Left ventricle myocardium inferior (tissue), 1 donor: ENCODE data around the gene CS. TPM values are rescaled to one million over a fixed set of nuclear protein-coding genes. Genes with fewer than 3 reads are reported as not detected.
"Not testable (repeated sequence)": the region's sequence is repeated elsewhere in the genome, so short reads cannot be mapped to it uniquely, and the experiment has no call there.

ENCODE experiments used
- DNase-seq: peaks from one replicate; pipeline ENCODE4 v3.0.0-alpha.2; 2020
- H3K27ac ChIP-seq: fragments of 200-600 bp; replicated peaks from 2 replicates; pipeline ENCODE4 v1.8.0; 2021
- H3K27me3 ChIP-seq: fragments of 200-600 bp; 2 replicates; pipeline ENCODE4 v1.8.0; 2021; ENCODE audit warnings: low read depth
- H3K36me3 ChIP-seq: fragments of 200-600 bp; 2 replicates; pipeline ENCODE4 v1.8.0; 2021
- H3K4me1 ChIP-seq: fragments of 200-600 bp; 2 replicates; pipeline ENCODE4 v1.8.0; 2021
- H3K4me3 ChIP-seq: fragments of 200-600 bp; 2 replicates; pipeline ENCODE4 v1.8.0; 2021; ENCODE audit warnings: mild to moderate bottlenecking, moderate library complexity
- H3K9me3 ChIP-seq: fragments of 200-600 bp; replicated peaks from 2 replicates; pipeline ENCODE4 v1.8.0; 2021
- intact Hi-C: fragments of 100-400 bp; cut with micrococcal nuclease; formaldehyde crosslinking; loops from one replicate; pipeline ENCODE4 v1.11.0; 2022
- total RNA-seq: library from RNA; stranded (reverse); fragmentation: NEBNext Ultra II Directional; extraction: Animal tissue kit (Norgen Biotek cat#: 25700); gene quantifications from one replicate; pipeline ENCODE4 v1.2.1, GENCODE V29; 2021
- TF ChIP-seq, protein P1 (sequence below): fragments of 200-600 bp; IDR thresholded peaks from 2 replicates; pipeline ENCODE4 v1.8.0; 2021; ENCODE audit warnings: antibody characterized with exemption, mild to moderate bottlenecking, borderline replicate concordance
- donor health status: DM: no; HTN: yes; CAD: no; lungs with severe emphysema.

Gene CS
- total RNA-seq, 1 donor from 2014 or later: 780 TPM

DNA sequence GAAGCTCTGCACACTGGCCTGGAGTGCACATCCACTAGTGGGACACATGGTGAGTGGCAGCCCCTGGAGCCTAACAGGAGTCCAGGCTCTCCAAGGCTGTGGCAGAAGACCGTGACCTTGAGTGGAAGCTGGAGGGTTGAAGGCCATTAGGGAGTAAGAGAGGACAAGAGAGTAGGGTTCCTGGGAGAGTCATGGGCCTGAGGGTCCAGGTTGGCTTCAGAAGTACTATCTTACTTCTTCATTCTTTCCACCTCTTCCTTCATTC lies 39.0 kb upstream of the CS start:
- no peak overlapping the region for H3K27ac ChIP-seq

DNA sequence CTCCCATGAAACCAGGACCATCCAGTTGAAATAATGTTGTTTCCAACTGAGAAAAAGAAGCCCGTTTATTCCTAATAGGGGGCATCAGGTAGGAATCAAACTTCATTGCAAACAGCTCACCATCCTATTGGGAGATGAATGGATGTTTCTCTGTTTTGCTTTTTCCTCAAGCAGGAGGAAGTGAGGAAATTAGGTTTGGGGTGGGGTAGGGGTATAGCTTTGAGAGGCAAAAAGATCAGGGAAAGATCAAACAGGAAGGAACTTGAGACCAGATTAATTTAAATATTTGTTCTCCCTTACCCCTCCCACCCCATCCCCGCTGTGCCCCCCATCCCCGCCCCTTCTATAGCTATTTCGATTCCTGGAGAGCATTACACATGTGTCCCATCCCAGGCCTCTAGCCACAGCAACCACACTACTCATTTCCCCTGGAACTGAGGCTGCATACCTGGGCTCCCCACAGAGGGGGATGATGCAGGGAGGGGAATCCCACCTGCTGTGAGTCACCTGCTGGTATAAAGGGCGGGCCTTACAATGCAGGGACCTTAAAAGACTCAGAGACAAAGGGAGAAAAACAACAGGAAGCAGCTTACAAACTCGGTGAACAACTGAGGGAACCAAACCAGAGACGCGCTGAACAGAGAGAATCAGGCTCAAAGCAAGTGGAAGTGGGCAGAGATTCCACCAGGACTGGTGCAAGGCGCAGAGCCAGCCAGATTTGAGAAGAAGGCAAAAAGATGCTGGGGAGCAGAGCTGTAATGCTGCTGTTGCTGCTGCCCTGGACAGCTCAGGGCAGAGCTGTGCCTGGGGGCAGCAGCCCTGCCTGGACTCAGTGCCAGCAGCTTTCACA lies 38.4 kb upstream of the CS start, which contains the start of gene IL23A:
Gene IL23A, plus strand, starts transcription at position 577 of the 850 bp plus-strand sequence. Its CDS starts 161 bp downstream, at position 738.
- Histone ChIP-seq H3K27ac (no peak within 1 kb of the TSS), H3K9me3 (no peaks in the 10 kb centered on the region), H3K4me3 (no peak within 1 kb of the TSS), H3K36me3 (peaks cover 16% of the 10 kb centered on the region), H3K4me1 (peaks cover 10% of the 10 kb centered on the region), H3K27me3 (no peaks in the 10 kb centered on the region)
- intact Hi-C loops: no loop called here
- TF ChIP-seq, protein P1, sequence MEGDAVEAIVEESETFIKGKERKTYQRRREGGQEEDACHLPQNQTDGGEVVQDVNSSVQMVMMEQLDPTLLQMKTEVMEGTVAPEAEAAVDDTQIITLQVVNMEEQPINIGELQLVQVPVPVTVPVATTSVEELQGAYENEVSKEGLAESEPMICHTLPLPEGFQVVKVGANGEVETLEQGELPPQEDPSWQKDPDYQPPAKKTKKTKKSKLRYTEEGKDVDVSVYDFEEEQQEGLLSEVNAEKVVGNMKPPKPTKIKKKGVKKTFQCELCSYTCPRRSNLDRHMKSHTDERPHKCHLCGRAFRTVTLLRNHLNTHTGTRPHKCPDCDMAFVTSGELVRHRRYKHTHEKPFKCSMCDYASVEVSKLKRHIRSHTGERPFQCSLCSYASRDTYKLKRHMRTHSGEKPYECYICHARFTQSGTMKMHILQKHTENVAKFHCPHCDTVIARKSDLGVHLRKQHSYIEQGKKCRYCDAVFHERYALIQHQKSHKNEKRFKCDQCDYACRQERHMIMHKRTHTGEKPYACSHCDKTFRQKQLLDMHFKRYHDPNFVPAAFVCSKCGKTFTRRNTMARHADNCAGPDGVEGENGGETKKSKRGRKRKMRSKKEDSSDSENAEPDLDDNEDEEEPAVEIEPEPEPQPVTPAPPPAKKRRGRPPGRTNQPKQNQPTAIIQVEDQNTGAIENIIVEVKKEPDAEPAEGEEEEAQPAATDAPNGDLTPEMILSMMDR: no peak
- DNase-seq: no peak

More for the DNA sequence above, 39.0 kb upstream of the CS start:
- no peak for DNase-seq
- Histone ChIP-seq H3K4me1 (peaks cover 8% of the 10 kb centered on the region), H3K4me3 (no peak overlapping the region), H3K27me3 (no peaks in the 10 kb centered on the region), H3K9me3 (no peaks in the 10 kb centered on the region), H3K36me3 (peaks cover 21% of the 10 kb centered on the region)
- intact Hi-C loops: no loop called here
- TF ChIP-seq, protein P1: no peak

DNA sequence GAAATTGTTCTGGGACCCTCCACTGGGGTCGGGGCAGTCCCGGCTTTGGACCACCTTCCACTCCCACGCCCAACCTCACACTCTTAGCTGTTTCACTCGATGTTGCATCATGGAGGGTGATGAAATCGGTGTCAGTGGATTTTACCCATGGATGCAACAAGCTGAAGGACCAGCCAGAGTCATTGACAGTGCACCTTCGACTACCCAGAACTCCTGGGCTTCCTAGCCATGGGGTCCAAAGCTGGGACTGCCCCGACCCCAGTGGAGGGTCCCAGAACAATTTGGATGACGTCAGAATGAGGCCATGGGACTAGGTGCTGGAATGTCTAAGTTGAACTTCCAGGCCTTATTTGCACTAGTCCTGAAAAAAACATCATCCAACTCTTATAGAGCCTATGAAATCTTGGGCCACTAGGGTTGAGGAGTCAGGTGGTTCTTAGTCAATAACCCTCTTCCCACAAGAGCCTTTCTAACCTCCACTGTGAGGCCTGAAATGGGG lies 37.7 kb upstream of the CS start:
- H3K27me3 ChIP-seq: no peaks in the 10 kb centered on the region
- H3K27ac ChIP-seq: no peak overlapping the region
- peaks cover 8% of the 10 kb centered on the region for H3K36me3 ChIP-seq
- peaks cover 17% of the 10 kb centered on the region for H3K4me1 ChIP-seq
- intact Hi-C loops: no loop called here
- TF ChIP-seq, protein P1: no peak
- H3K4me3 ChIP-seq: no peak overlapping the region
- no peak for DNase-seq
- H3K9me3 ChIP-seq: no peaks in the 10 kb centered on the region

DNA sequence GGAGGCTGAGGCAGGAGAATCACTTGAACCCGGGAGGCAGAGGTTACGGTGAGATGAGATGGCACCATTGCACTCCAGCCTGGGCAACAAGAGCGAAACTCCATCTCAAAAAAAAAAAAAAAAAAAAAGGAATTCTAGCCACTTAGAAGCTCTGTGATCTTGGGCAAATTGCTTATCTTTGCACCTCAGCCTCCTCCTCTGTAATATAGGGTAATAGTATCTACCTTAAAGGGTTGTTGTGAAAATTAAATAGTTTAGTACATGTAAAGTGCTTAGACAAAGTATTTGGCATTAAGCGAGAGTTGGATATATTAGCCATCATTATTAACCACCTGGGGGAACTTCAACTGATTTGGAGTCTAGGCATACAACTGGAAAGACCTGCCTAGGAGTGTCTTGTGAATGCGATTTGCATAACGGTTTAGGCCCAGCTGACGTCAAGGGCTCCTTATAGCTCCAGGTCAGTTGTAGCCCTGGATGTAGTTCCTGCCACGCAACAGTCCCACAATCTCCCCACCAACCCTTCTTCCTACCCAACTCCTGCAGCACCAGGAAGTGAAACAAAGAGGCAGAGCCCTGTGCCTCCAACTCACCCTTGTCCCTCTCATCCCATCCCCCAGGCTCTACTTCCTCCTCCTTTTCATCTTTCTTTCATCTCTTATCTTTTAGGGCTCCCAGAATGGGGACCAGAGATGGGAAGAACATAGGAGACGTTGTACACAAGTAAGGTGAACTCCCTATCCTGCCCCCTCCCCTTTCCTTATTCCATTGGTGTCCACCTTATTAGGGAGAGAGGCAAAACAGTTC lies 36.4 kb upstream of the CS start:
- H3K9me3 ChIP-seq: no peaks in the 10 kb centered on the region
- no peak overlapping the region for H3K4me3 ChIP-seq
- peaks cover 24% of the 10 kb centered on the region for H3K4me1 ChIP-seq
- no peak for DNase-seq
- no peak overlapping the region for H3K27ac ChIP-seq
- TF ChIP-seq, protein P1: no peak
- H3K27me3 ChIP-seq: no peaks in the 10 kb centered on the region
- intact Hi-C loops: no loop called here
- no peaks in the 10 kb centered on the region for H3K36me3 ChIP-seq

DNA sequence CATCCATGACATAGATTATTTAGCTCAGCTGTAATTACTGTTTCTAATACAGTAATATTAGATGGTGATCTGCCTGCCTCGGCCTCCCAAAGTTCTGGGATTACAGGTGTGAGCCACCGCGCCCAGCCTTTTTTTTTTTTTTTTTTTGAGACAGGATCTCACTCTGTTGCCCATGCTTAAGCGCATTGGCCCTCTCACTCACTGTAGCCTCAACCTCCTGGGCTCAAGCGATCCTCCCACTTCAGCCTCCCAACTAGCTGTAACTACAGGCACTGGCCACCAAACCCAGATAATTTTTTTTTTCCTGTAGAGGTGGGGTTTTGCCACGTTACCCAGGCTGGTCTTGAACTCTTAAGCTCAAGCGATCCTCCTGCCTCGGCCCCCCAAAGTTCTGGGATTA lies 35.4 kb upstream of the CS start:
- H3K9me3 ChIP-seq, H3K27me3 ChIP-seq, DNase-seq, H3K27ac ChIP-seq, intact Hi-C loops, H3K36me3 ChIP-seq, H3K4me3 ChIP-seq: not testable (repeated sequence)
- H3K4me1 ChIP-seq: peaks cover 24% of the 10 kb centered on the region

DNA sequence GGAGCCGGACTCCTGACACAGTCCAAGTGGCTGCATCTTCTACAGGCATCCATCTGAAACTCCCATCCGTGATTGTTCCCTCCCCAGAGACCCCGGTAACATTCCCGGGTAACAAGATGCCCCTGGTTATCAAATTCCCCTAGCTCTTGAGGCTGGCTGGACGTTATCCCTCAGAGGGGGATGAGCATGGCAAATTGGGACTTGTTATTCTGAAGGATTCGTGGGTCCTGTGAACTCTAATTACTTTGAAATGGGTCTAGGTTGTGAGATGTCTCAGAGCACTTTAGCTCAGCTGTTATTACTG lies 34.3 kb upstream of the CS start:
- Histone ChIP-seq H3K27ac (peak overlapping the region; percentile 98), H3K4me1 (peaks cover 24% of the 10 kb centered on the region), H3K9me3 (no peaks in the 10 kb centered on the region), H3K4me3 (peak overlapping the region; percentile 86), H3K36me3 (no peaks in the 10 kb centered on the region), H3K27me3 (no peaks in the 10 kb centered on the region)
- TF ChIP-seq, protein P1: no peak
- intact Hi-C loops: no loop called here
- no peak for DNase-seq
